H1 (cell line): ENCODE measurements around the gene ZNF283.
"Not testable (repeated sequence)": the region's sequence is repeated elsewhere in the genome, so short reads cannot be mapped to it uniquely, and the experiment has no call there.

ENCODE experiments used
- ASH2L ChIP-seq: fragments of 200-600, 300-600 bp; sonication (generic); IDR thresholded peaks from one replicate; pipeline ENCODE4 v1.7.1; 2017; ENCODE audit warnings: low read length
- CBX8 ChIP-seq: fragments of 300-800, 300-1000 bp; sonication (generic); IDR thresholded peaks from 2 replicates; pipeline ENCODE4 v1.7.1; 2016; ENCODE audit warnings: low read depth, low read length, borderline replicate concordance
- EGR1 ChIP-seq: IDR thresholded peaks from 2 replicates; pipeline ENCODE4 v1.6.1; 2011; ENCODE audit warnings: low read depth, low read length, borderline replicate concordance
- HDAC2 ChIP-seq, 2 experiments: fragments of 300-600 bp in 1 of 2; sonication (generic) in 1 of 2; IDR thresholded peaks; 2 replicates each; pipeline ENCODE4 v1.6.1; 2011 to 2012; ENCODE audit warnings: low read depth in 2 of 2, low read length in 2 of 2, mild to moderate bottlenecking in 2 of 2, moderate library complexity in 2 of 2, borderline replicate concordance in 1 of 2, inconsistent platforms in 1 of 2
- JUN ChIP-seq: IDR thresholded peaks from 2 replicates; pipeline ENCODE4 v1.6.1; 2011; ENCODE audit warnings: low read depth, mild to moderate bottlenecking, improper control_type of control experiment, low read length
- POLR2A ChIP-seq, 2 experiments: IDR thresholded peaks; 1 replicate in 1 of 2; 2 replicates in 1 of 2; pipeline ENCODE4 v1.6.1; 2011; ENCODE audit warnings: low read depth in 2 of 2, low read length in 2 of 2, mild to moderate bottlenecking in 2 of 2; ENCODE audit errors: control extremely low read depth in 1 of 2
- SP1 ChIP-seq: IDR thresholded peaks from 2 replicates; pipeline ENCODE4 v1.6.1; 2011; ENCODE audit warnings: low read depth, low read length
- SUZ12 ChIP-seq: fragments of 200-600 bp; sonication (generic); IDR thresholded peaks from 2 replicates; pipeline ENCODE4 v1.6.1; 2012; ENCODE audit warnings: mild to moderate bottlenecking, inconsistent platforms, low read length, moderate library complexity, mixed read lengths
- TF ChIP-seq, protein P1 (sequence below): IDR thresholded peaks from 2 replicates; pipeline ENCODE4 v1.6.1; 2011; ENCODE audit warnings: low read length, improper control_type of control experiment
- TF ChIP-seq, protein P2 (sequence below), 3 experiments: IDR thresholded peaks; 1 replicate in 2 of 3; 2 replicates in 1 of 3; pipeline versions ENCODE4 v1.5.1 to v1.6.1; 2011; ENCODE audit warnings: low read length in 3 of 3, mild to moderate bottlenecking in 3 of 3, inconsistent platforms in 2 of 3, low read depth in 1 of 3, moderate library complexity in 1 of 3; ENCODE audit not compliant: insufficient read depth in 1 of 3; ENCODE audit errors: control extremely low read depth in 1 of 3
- TF ChIP-seq, protein P3 (sequence below): IDR thresholded peaks from 2 replicates; pipeline ENCODE4 v1.6.1; 2012; ENCODE audit warnings: low read length, inconsistent platforms

DNA sequence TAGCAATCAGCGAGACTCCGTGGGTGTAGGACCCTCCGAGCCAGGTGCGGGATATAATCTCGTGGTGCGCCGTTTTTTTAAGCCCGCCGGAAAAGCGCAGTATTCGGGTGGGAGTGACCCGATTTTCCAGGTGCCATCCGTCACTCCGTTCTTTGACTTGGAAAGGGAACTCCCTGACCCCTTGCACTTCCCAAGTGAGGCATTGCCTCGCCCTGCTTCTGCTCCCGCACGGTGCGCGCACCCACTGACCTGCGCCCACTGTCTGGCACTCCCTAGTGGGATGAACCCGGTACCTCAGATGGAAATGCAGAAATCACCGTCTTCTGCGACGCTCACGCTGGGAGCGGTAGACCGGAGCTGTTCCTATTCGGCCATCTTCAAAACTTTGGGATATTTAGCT is 39.8 kb downstream of the ZNF283 start:
- TF ChIP-seq, protein P1, sequence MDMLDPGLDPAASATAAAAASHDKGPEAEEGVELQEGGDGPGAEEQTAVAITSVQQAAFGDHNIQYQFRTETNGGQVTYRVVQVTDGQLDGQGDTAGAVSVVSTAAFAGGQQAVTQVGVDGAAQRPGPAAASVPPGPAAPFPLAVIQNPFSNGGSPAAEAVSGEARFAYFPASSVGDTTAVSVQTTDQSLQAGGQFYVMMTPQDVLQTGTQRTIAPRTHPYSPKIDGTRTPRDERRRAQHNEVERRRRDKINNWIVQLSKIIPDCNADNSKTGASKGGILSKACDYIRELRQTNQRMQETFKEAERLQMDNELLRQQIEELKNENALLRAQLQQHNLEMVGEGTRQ, result not testable (repeated sequence)
- TF ChIP-seq JUN; CBX8; SP1; SUZ12; HDAC2 (IDR thresholded peaks at IDR 0.05; ENCODE audit: borderline replicate concordance in 1 of 2, low read depth in 2 of 2, low read length in 2 of 2); POLR2A (IDR thresholded peaks at IDR 0.05; ENCODE audit: control extremely low read depth in 1 of 2, low read depth in 2 of 2, low read length in 2 of 2); ASH2L; EGR1: not testable (repeated sequence)
- TF ChIP-seq, protein P2, sequence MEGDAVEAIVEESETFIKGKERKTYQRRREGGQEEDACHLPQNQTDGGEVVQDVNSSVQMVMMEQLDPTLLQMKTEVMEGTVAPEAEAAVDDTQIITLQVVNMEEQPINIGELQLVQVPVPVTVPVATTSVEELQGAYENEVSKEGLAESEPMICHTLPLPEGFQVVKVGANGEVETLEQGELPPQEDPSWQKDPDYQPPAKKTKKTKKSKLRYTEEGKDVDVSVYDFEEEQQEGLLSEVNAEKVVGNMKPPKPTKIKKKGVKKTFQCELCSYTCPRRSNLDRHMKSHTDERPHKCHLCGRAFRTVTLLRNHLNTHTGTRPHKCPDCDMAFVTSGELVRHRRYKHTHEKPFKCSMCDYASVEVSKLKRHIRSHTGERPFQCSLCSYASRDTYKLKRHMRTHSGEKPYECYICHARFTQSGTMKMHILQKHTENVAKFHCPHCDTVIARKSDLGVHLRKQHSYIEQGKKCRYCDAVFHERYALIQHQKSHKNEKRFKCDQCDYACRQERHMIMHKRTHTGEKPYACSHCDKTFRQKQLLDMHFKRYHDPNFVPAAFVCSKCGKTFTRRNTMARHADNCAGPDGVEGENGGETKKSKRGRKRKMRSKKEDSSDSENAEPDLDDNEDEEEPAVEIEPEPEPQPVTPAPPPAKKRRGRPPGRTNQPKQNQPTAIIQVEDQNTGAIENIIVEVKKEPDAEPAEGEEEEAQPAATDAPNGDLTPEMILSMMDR (IDR thresholded peaks at IDR 0.05; ENCODE audit: control extremely low read depth in 1 of 3, insufficient read depth in 1 of 3, low read depth in 1 of 3, low read length in 3 of 3), result not testable (repeated sequence)
- TF ChIP-seq, protein P3, sequence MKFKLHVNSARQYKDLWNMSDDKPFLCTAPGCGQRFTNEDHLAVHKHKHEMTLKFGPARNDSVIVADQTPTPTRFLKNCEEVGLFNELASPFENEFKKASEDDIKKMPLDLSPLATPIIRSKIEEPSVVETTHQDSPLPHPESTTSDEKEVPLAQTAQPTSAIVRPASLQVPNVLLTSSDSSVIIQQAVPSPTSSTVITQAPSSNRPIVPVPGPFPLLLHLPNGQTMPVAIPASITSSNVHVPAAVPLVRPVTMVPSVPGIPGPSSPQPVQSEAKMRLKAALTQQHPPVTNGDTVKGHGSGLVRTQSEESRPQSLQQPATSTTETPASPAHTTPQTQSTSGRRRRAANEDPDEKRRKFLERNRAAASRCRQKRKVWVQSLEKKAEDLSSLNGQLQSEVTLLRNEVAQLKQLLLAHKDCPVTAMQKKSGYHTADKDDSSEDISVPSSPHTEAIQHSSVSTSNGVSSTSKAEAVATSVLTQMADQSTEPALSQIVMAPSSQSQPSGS, result not testable (repeated sequence)
